ENCODE measurements around the gene GHRL.

The GHRL gene, protein sequence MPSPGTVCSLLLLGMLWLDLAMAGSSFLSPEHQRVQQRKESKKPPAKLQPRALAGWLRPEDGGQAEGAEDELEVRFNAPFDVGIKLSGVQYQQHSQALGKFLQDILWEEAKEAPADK

GRCh38 chr3:10292505-10293419 lies at the start of gene GHRL:
Gene GHRL (minus strand): TSS chr3:10292947. CDS start chr3:10290180, 2,767 bp downstream.
- H3K27me3 ChIP-seq (ENCODE audit: control insufficient read depth, insufficient read depth, low read length): no peaks in the 10 kb centered on the region
- H3K4me2 ChIP-seq (ENCODE audit: low read length): no peak within 1 kb of the TSS
- no peaks in the 10 kb centered on the region for H3K4me1 ChIP-seq
- no peaks in the 10 kb centered on the region for H3K9me3 ChIP-seq (ENCODE audit: control insufficient read depth, low read length)
- H3K4me3 ChIP-seq (ENCODE audit: low read depth, low read length): no peak within 1 kb of the TSS
- TF ChIP-seq, protein P1, sequence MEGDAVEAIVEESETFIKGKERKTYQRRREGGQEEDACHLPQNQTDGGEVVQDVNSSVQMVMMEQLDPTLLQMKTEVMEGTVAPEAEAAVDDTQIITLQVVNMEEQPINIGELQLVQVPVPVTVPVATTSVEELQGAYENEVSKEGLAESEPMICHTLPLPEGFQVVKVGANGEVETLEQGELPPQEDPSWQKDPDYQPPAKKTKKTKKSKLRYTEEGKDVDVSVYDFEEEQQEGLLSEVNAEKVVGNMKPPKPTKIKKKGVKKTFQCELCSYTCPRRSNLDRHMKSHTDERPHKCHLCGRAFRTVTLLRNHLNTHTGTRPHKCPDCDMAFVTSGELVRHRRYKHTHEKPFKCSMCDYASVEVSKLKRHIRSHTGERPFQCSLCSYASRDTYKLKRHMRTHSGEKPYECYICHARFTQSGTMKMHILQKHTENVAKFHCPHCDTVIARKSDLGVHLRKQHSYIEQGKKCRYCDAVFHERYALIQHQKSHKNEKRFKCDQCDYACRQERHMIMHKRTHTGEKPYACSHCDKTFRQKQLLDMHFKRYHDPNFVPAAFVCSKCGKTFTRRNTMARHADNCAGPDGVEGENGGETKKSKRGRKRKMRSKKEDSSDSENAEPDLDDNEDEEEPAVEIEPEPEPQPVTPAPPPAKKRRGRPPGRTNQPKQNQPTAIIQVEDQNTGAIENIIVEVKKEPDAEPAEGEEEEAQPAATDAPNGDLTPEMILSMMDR (IDR thresholded peaks at IDR 0.05): no peak
- no peaks in the 10 kb centered on the region for H3K36me3 ChIP-seq (ENCODE audit: control insufficient read depth, insufficient read depth, low read length)
- no peak within 1 kb of the TSS for H3K27ac ChIP-seq
- H2AFZ ChIP-seq: no peak within 1 kb of the TSS
- H3K9ac ChIP-seq: no peak within 1 kb of the TSS
- no peaks in the 10 kb centered on the region for H3K79me2 ChIP-seq

DNA sequence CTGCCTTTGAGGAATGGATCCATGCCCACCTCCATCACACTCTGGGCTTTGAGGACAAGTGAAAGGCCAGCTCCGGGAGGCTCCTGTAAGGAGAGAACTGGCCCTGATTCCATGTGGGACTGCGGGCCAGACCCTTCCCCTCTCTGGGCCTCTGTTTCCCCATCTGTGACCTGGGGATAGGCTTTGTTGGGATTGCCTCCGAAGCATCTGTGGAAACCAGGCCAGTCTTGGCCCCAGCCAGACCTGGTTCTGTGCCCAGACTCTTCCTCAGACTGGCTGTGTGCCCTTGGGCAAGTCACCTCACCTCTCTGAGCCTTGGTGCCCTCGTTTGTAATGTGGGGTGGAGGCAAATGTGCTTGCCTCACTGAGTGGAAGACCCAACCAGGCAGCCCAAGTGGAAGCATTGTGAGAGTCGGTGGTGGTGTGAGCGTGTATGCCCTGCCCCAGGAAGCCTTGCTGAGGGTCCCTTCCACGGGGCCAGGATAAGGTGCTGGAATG lies 49.2 kb upstream of the GHRL start:
- H3K9me3 ChIP-seq (ENCODE audit: control insufficient read depth, low read length): no peaks in the 10 kb centered on the region
- H3K27ac ChIP-seq: no peak overlapping the region
- no peaks in the 10 kb centered on the region for H3K4me1 ChIP-seq
- H3K79me2 ChIP-seq: no peaks in the 10 kb centered on the region
- H3K4me3 ChIP-seq (ENCODE audit: low read depth, low read length): no peak overlapping the region
- H3K36me3 ChIP-seq (ENCODE audit: control insufficient read depth, insufficient read depth, low read length): no peaks in the 10 kb centered on the region
- no peak overlapping the region for H3K9ac ChIP-seq
- H3K4me2 ChIP-seq (ENCODE audit: low read length): no peak overlapping the region
- TF ChIP-seq, protein P1 (IDR thresholded peaks at IDR 0.05): no peak
- no peak overlapping the region for H2AFZ ChIP-seq
- no peaks in the 10 kb centered on the region for H3K27me3 ChIP-seq (ENCODE audit: control insufficient read depth, insufficient read depth, low read length)

DNA sequence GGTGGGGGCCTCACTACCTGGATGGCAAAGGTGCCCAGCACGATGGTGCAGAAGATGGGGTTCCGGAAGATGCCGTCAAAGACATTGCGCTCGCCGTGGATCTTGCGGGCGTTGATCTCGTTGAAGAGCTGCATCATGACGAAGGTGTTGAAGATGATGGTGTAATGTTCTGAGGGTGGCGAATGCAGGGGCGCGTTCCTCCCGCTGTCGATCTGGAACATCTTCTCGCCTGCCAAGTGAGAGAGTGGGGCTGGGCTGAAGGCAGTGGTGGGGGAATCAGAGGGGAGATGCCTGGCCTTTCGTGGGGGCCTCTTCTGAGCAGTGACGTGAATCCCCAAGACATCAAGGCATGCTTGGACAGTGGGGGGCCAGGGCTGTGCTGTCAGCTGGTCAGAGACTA lies 47.7 kb upstream of the GHRL start:
- H3K4me3 ChIP-seq (ENCODE audit: low read depth, low read length): no peak overlapping the region
- H3K9ac ChIP-seq: no peak overlapping the region
- H3K27ac ChIP-seq: no peak overlapping the region
- no peaks in the 10 kb centered on the region for H3K4me1 ChIP-seq
- H3K36me3 ChIP-seq (ENCODE audit: control insufficient read depth, insufficient read depth, low read length): no peaks in the 10 kb centered on the region
- no peak overlapping the region for H2AFZ ChIP-seq
- no peaks in the 10 kb centered on the region for H3K79me2 ChIP-seq
- no peaks in the 10 kb centered on the region for H3K9me3 ChIP-seq (ENCODE audit: control insufficient read depth, low read length)
- no peaks in the 10 kb centered on the region for H3K27me3 ChIP-seq (ENCODE audit: control insufficient read depth, insufficient read depth, low read length)
- TF ChIP-seq, protein P1 (IDR thresholded peaks at IDR 0.05): no peak
- H3K4me2 ChIP-seq (ENCODE audit: low read length): no peak overlapping the region

DNA sequence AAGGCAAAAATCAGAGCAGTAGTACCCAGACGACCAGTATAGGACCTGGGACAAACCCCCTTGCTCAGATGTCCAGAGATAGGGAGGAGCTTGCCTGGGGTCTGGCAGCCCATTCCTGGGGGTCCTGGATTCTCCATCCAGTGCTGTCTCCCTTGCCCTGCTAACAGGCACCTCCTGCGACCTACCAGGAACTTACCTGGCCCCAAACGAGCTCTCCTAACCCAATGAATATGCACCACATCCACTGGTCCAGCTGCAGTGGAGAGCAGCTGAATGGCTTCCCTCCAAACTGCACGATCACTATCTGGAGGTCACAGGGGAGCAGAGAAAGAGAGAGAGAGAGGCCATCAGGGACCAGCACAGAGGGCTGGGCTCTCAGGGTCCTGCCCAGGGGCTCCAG lies 47.3 kb upstream of the GHRL start:
- Histone ChIP-seq H3K27me3 (ENCODE audit: control insufficient read depth, insufficient read depth, low read length) (no peaks in the 10 kb centered on the region), H3K9me3 (ENCODE audit: control insufficient read depth, low read length) (no peaks in the 10 kb centered on the region), H2AFZ (no peak overlapping the region), H3K9ac (no peak overlapping the region), H3K4me1 (no peaks in the 10 kb centered on the region), H3K4me3 (ENCODE audit: low read depth, low read length) (no peak overlapping the region), H3K36me3 (ENCODE audit: control insufficient read depth, insufficient read depth, low read length) (no peaks in the 10 kb centered on the region), H3K27ac (no peak overlapping the region), H3K4me2 (ENCODE audit: low read length) (no peak overlapping the region), H3K79me2 (no peaks in the 10 kb centered on the region)
- TF ChIP-seq, protein P1 (IDR thresholded peaks at IDR 0.05): no peak
